Calu3 (cell line): ENCODE results near the gene CD68. TPM values are rescaled to one million over a fixed set of nuclear protein-coding genes. Genes with fewer than 3 reads are reported as not detected.

Experiments
- BruUV-seq: library from RNA; stranded (reverse); fragments of 400-500 nt; replicated peaks from 2 replicates; lab custom pipeline; 2021; lab: Mats Ljungman, UMichigan
- CTCF ChIA-PET: fragments of 300-600 bp; sonication (Branson Sonifier 250); formaldehyde crosslinking; loops from one replicate; lab custom pipeline; 2022; ENCODE audit warnings: antibody characterized with exemption; lab: Charles Lee
- DNase-seq: peaks from one replicate; pipeline ENCODE4 v3.0.0; 2022
- H3K27ac Mint-ChIP-seq: one replicate; pipeline ENCODE4 v1.8.0; 2022; ENCODE audit warnings: mixed read lengths; ENCODE audit not compliant: unreplicated experiment
- H3K27me3 Mint-ChIP-seq: one replicate; pipeline ENCODE4 v1.8.0; 2022; ENCODE audit warnings: mixed read lengths; ENCODE audit not compliant: unreplicated experiment
- H3K36me3 Mint-ChIP-seq: one replicate; pipeline ENCODE4 v1.8.0; 2022; ENCODE audit warnings: mild to moderate bottlenecking, moderate library complexity, mixed read lengths; ENCODE audit not compliant: insufficient read depth, unreplicated experiment
- H3K4me1 Mint-ChIP-seq: one replicate; pipeline ENCODE4 v1.8.0; 2022; ENCODE audit warnings: mild to moderate bottlenecking, low read depth, mixed read lengths; ENCODE audit not compliant: unreplicated experiment
- H3K4me3 Mint-ChIP-seq: one replicate; pipeline ENCODE4 v1.8.0; 2022; ENCODE audit warnings: mild to moderate bottlenecking, low read depth, moderate library complexity, mixed read lengths; ENCODE audit not compliant: unreplicated experiment
- H3K9me3 Mint-ChIP-seq: one replicate; pipeline ENCODE4 v1.8.0; 2022; ENCODE audit warnings: low read depth, mixed read lengths; ENCODE audit not compliant: unreplicated experiment
- intact Hi-C: fragments of 100-400 bp; cut with micrococcal nuclease; formaldehyde crosslinking; loops from one replicate; pipeline ENCODE4 v1.10.0; 2022; ENCODE audit not compliant: unreplicated experiment
- total RNA-seq: library from RNA; stranded (reverse); gene quantifications from 2 replicates; pipeline ENCODE4 v1.2.3, GENCODE V29; 2022
- TF ChIP-seq, protein P1 (sequence below): fragments of 200-600 bp; IDR thresholded peaks from one replicate; pipeline ENCODE4 v1.8.0; 2022; ENCODE audit warnings: antibody characterized with exemption; ENCODE audit not compliant: unreplicated experiment

The CD68 gene
- total RNA-seq, 1 experiment from 2014 or later: 28.6 TPM

DNA sequence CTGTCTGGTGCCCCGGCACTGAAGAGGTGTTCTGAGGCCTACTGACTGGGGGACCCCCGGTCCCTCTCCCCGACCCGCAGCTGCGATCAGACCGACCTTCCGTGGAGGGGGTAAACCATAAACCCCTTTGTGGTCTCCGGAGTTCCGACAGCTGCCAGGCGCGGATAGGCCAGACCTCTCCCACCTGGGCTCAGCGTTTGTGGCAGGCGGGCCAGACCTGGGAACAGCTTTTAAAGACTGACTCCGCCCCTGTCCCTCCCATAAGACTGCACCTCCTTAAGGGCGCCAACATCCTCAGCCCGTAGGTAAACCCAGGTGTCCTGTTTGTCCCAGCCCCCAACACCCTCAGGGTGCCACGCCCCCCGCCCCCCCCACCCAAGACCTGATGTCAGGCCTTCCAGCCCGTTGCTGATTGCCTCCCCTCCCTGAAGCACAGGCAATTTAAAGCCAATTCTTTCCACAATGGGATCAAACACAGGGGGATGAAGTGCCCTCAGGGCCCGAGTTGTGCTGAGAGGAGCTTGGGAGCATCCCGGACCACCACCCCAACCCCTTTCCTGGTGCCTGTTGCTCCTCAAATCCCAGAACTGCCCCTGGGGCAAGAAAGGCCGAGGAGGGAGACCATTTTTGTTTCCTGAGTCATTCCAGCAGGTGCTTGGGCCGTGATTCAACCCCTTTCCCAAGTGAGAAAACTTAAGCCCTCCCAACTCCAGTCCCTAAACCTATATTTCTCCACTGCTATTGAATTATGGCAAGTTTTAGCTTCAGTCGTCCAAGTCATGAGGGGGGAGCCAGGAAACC, 10.7 kb downstream of the CD68 start, which contains the start of gene SOX15:
TSS of gene SOX15 (minus strand) at position 204 of the 801 bp plus-strand sequence. CDS start 418 bp downstream, outside the sequence.
- CTCF ChIA-PET: no interaction called here
- no peak for DNase-seq
- intact Hi-C loops: no loop called here
- H3K4me3 Mint-ChIP-seq: no peak within 1 kb of the TSS
- H3K27ac Mint-ChIP-seq: peak within 1 kb of the TSS; percentile 6
- no peaks in the 10 kb centered on the region for H3K9me3 Mint-ChIP-seq
- H3K27me3 Mint-ChIP-seq: no peaks in the 10 kb centered on the region
- H3K36me3 Mint-ChIP-seq: peaks cover 47% of the 10 kb centered on the region
- no peaks in the 10 kb centered on the region for H3K4me1 Mint-ChIP-seq
- TF ChIP-seq, protein P1, sequence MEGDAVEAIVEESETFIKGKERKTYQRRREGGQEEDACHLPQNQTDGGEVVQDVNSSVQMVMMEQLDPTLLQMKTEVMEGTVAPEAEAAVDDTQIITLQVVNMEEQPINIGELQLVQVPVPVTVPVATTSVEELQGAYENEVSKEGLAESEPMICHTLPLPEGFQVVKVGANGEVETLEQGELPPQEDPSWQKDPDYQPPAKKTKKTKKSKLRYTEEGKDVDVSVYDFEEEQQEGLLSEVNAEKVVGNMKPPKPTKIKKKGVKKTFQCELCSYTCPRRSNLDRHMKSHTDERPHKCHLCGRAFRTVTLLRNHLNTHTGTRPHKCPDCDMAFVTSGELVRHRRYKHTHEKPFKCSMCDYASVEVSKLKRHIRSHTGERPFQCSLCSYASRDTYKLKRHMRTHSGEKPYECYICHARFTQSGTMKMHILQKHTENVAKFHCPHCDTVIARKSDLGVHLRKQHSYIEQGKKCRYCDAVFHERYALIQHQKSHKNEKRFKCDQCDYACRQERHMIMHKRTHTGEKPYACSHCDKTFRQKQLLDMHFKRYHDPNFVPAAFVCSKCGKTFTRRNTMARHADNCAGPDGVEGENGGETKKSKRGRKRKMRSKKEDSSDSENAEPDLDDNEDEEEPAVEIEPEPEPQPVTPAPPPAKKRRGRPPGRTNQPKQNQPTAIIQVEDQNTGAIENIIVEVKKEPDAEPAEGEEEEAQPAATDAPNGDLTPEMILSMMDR: no peak
- no TSS peak for BruUV-seq

DNA sequence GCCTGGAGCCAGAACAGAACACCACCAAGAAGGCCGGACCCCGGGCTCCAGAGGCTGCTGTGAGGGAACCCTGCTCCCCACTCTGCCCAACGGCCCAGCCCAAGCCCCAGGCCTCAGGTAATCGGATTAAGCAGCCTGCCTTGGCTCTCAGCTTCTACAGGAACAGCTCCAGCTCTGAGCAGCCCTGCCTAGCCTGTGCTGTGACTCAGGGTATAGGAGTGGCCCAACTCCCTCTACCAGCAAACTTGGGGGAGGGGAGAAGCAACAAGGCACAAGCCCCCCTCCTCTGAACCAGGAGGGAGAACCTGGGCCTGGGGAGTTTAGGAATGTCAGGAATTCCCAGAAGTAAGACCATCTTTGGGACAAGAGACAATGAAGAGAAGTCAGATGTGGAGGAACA, 11.3 kb downstream of the CD68 start:
- peaks cover 52% of the 10 kb centered on the region for H3K36me3 Mint-ChIP-seq
- CTCF ChIA-PET: no interaction called here
- H3K4me1 Mint-ChIP-seq: no peaks in the 10 kb centered on the region
- intact Hi-C loops: no loop called here
- no peaks in the 10 kb centered on the region for H3K27me3 Mint-ChIP-seq
- H3K27ac Mint-ChIP-seq: peak overlapping the region; percentile 6
- no peaks in the 10 kb centered on the region for H3K9me3 Mint-ChIP-seq
- TF ChIP-seq, protein P1: no peak
- H3K4me3 Mint-ChIP-seq: no peak overlapping the region
- no peak for DNase-seq
- no TSS peak for BruUV-seq

DNA sequence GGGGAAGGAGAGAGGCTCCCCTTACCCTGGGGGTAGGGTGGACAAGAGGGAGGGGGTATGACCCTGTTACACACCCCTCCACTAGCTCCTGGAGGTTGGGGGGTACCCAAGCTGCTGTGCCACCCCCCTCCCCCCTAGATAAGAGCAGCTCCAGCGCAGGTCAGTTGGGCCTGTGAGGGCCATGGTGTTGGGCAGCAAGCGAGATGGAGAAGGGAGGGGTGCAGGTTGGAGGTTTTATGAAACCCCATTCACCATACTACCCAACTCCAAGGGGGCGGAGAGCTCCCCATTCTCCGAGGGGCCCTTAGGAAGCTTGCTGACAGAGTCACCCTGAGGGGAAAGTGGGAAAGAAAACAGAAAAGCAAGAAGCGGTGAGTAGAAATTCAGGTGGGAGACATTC, 12.2 kb downstream of the CD68 start:
- no peak overlapping the region for H3K4me3 Mint-ChIP-seq
- H3K27me3 Mint-ChIP-seq: no peaks in the 10 kb centered on the region
- H3K4me1 Mint-ChIP-seq: no peaks in the 10 kb centered on the region
- BruUV-seq: no TSS peak
- TF ChIP-seq, protein P1: no peak
- CTCF ChIA-PET: no interaction called here
- no peak for DNase-seq
- no peaks in the 10 kb centered on the region for H3K9me3 Mint-ChIP-seq
- H3K36me3 Mint-ChIP-seq: peaks cover 56% of the 10 kb centered on the region
- H3K27ac Mint-ChIP-seq: no peak overlapping the region
- intact Hi-C loops: no loop called here

DNA sequence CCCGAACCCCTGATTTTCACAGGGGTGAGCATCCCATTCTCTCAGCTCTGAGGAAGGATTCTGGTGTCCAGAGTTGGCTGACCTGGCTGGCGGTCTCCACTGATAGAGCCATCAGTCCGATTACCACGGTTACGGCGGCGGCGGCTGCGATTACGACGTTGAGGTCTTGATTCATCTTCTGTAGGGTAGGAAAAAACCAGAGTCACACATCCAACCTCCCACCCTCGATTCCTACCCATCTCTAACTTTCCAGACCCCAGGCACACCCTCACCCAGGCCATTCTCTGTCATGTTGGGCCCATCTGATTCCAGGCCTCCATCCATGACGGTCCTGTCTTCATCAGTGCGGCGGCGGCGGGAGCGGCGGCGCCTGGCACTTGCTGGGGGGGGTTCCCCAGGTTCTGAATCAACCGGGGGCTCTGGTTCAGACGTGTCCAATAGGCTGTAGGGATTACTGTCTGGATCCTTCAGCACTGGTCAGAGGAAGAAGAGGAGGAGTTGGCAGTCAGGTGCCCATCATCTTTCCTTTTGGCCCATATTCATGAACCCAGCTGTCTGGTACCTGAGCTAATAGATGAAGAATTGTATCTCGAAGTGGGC, 13.1 kb downstream of the CD68 start:
- Mint-ChIP-seq H3K4me3 (no peak overlapping the region), H3K9me3 (no peaks in the 10 kb centered on the region), H3K36me3 (peaks cover 51% of the 10 kb centered on the region), H3K27ac (no peak overlapping the region), H3K4me1 (no peaks in the 10 kb centered on the region), H3K27me3 (no peaks in the 10 kb centered on the region)
- no peak for DNase-seq
- CTCF ChIA-PET: no interaction called here
- intact Hi-C loops: no loop called here
- TSS peak; percentile 24 for BruUV-seq
- TF ChIP-seq, protein P1: no peak
